Breast epithelium (tissue), 3 donors: Measurements from ENCODE around the gene MND1.

Source experiments
- POLR2A ChIP-seq: fragments of 450-650 bp; IDR thresholded peaks from one replicate; pipeline ENCODE4 v1.6.1; 2016; ENCODE audit warnings: antibody characterized with exemption, mild to moderate bottlenecking, moderate library complexity
- POLR2AphosphoS5 ChIP-seq, 3 donors: sonication (generic); formaldehyde crosslinking; IDR thresholded peaks; one replicate each; pipeline ENCODE4 v1.6.1; 2017; ENCODE audit warnings: antibody characterized with exemption in 3 of 3

- no peak for TF ChIP-seq POLR2AphosphoS5 (IDR thresholded peaks at IDR 0.05)
- TF ChIP-seq POLR2A = no peak
Observed at GRCh38 chr4:153402366-153402765, 57.9 kb downstream of the MND1 start.
